GM19099 (cell line): ENCODE measurements around the gene ZNF600.

Experiments used
- POLR2A ChIP-seq: IDR thresholded peaks from 3 replicates; pipeline ENCODE4 v1.6.1; 2011; ENCODE audit warnings: low read depth; ENCODE audit not compliant: insufficient read length; ENCODE audit errors: extremely low read depth

The ZNF600 gene

DNA sequence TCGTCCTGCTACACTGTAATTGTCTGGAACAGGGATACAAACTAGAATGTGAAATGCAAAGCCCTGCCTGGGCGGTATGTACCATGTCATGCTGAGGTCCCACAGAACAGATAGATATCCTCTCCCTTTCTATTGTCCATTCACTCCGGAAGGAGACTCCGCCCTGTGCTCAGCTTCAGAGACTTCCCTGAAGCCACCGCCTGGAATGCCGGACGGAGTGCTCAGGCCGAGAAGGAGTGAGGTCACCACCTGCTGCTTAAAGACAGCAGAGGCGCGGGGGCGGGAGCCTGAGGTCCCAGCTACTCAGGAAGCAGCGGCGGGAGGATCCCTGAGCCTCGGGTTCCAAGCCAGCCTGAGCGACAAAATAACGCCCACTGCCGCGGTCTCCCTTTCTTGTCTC, 50.9 kb downstream of the ZNF600 start:
- TF ChIP-seq POLR2A, result no peak

DNA sequence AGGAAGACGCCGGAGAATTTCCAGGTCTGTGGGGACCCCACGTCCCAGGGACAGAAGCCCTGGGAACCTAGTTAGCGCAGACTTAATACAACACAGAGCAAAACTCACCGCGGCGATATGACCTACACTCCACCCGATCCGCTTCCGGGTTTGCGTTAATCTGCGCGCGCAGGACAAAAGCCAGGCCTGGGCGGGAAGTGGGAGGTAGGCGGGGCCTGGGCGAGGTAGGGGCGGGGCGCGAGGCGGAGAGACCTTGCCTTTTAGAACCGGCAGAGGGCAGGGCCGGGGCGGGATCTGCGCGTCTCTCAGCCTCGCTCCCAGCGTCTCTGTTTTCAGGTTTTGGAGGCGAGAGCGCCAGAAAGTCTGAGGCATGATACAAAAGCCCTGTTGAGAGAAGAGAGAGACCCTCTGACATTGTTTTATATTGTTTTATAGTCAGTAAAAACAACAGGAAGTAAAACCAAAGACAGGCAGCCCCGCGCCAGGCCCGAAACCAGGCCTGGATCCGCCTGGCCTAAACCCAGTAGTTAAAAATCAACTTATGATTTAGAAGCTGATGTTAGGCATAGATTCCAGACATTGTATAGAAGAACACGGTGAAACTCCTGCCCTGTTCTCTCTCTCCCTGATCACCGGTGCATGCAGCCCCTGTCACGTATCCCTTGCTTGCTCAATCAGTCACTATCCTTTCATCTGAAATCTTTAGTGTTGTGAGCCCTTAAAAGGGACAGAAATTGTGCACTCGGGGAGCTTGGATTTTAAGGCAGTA, 51.5 kb downstream of the ZNF600 start, which contains the start of gene ZNF611:
Gene ZNF611, minus strand, starts transcription at position 152 of the 769 bp plus-strand sequence. CDS start 19,150 bp downstream, outside the sequence.
- peak; percentile 93 for TF ChIP-seq POLR2A

DNA sequence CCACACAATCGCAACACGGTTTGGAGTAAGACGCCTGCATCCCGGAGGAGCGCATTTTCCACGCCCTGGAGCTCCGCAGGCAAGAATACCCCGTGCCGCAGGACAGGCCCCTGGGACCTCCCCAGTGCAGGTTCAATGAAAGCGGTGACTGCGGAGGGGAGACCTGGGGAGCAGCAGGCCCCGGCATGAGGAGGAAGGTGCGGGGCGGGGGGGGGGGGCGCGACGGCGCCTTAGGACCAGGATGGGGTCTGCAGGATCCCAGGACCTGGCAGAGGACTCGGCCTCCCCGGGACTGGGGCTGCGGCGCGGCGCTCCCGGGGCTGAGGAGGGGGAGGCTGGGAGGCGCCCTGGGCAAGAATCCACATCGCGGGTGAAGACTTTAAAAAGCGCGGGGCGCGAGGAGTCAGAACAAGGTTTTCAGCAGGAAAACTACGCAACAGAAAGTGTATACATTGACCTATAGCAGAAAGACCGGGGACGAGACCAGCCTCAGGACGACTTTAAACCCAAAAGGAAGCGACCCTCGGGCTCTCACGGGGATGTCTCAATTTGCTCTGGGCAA, 52.2 kb downstream of the ZNF600 start:
- no peak for TF ChIP-seq POLR2A

DNA sequence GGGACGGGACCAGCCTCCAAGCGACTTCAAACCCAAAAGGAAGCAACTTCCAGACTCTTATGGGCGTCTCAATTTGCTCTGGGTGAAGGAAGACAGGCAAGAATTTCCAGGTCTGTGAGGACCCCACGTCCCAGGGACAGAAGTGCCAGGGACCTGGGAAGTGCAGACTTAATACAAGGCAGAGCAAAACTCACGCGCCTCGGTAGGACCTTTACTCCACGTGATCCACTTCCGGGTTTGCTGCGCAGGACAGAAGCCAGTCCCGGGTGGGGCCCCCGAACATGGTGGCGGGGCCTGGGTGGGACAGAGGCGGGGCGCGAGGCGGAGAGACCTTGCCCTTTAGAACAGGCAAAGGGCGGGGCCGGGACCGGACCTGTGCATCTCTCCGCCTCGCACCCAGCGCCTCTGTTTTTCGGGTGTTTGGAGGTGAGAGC, 61.0 kb downstream of the ZNF600 start:
- TF ChIP-seq POLR2A, result no peak

DNA sequence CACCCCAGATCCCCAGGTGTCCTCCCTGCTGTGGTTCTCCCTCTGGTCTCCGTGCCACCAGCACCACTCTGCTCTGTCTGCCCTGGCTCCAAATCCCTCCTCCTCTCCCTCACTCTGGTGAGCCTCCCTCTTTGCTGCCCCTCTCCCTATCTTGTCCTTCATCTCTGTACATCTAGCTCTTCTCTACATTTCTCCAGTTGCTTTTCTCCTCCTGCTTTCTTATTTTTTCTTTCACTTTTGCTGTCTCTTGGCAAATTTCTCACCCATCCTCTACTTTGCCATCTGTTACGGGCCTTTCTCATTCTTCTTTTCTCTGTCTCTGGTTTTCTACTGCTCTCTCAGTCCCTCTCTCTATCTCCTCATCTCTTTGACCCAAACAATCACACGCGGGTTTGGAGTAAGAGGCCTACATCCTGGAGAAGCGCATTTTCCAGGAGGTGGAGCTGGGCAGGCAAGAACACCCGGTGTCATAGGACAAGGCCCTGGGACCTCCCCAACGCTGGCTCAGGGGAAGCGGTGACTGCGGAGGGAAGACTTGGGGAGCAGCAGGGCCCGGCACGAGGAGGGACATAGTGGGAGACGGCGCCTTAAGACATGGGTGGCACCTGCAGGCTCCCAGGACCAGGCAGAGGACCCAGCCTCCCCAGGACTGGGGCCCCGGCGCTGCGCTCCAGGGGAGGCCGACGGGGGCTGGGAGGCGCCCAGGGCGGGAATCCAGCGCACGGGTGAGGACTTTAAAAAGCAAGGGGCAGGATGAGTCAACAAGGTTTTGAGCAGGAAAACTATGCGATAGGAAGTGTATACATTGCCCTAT, 61.7 kb downstream of the ZNF600 start:
- no peak for TF ChIP-seq POLR2A

DNA sequence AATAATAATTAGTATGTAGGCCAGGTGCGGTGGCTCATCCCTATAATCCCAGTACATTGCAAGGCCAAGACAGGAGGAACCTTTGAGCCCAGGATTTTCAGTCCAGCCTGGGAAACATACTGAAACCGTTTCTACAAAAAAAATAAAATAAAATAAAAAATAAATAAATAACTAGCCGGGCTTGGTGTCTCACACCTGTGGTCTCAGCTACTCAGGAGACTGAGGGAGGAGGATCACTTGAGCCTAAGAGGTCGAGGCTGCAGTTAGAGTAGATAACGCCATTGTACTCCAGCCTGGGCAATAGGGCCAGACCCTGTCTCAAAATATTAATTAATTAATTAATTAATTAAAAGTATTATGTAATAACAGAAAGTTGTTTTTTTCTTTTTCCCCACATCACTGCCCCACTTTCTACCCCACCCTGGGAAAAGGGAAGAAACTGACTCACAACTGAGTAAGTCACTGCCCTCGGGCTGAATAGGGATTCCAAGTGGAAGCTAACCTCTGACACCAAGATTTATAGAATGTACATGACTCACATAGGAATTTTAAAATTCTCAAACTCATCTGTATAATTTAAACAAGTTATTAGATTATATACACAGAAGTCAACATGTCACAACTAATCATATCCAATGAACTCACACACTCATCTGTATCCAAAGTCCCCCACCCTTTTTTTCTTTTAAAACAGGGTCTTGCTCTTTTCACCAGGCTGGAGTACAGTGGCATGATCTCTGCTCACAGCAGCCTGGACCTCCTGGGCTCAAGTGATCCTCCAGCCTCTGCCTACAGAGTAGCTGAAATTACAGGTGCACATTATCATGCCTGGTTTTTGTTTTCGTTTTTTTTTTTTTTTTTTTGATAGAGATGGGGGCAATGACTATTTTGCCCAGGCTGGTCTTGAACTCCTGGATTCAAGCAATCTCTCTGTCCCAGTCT, 64.3 kb downstream of the ZNF600 start:
- TF ChIP-seq POLR2A, result no peak

DNA sequence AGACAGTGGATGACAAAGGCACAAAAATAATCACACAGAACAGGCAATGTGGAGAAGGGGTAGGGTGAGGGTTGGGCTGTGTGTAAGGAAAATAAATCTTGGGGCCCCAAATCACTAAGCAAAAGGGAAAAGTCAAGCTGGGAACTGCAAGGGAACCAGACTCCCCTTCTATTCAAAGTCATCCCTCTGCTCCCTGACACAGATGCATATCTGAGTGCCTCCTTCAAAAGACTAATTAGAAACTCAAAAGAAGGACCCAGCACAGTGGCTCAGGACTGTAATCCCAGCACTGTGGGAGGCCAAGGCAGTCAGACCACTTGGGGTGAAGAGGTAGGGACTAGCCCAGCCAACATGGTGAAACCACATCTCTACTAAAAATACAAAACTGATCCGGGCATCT, 70.1 kb downstream of the ZNF600 start:
- TF ChIP-seq POLR2A, result no peak
